C4-2B (cell line): Measurements from ENCODE around the gene PPP1R1B.

Experiments
- CTCF ChIP-seq: fragments of 450-650 bp; conservative IDR thresholded peaks from 2 replicates; pipeline ENCODE4 v1.5.1; 2017; ENCODE audit warnings: mild to moderate bottlenecking
- ZFX ChIP-seq: fragments of 450-650 bp; IDR thresholded peaks from 2 replicates; pipeline ENCODE4 v1.6.1; 2017

- TF ChIP-seq CTCF: no peak
- no peak for TF ChIP-seq ZFX
Observed at GRCh38 chr17:39624313-39624712, 2.4 kb upstream of the PPP1R1B start.
